HFFc6 (cell line): ENCODE measurements around the gene EMCN. TPM values are rescaled to one million over a fixed set of nuclear protein-coding genes. Genes with fewer than 3 reads are reported as not detected.
A peak's percentile ranks its signal among the peaks of the same experiment; 100 is the strongest.

Experiments
- DNase-seq: peaks from one replicate; pipeline ENCODE4 v3.0.0-alpha.2; 2018
- H3K27ac Mint-ChIP-seq: 2 replicates; pipeline ENCODE4 v1.8.0; 2020; ENCODE audit warnings: mild to moderate bottlenecking, mixed read lengths
- H3K27me3 Mint-ChIP-seq: 2 replicates; pipeline ENCODE4 v1.8.0; 2021; ENCODE audit warnings: mild to moderate bottlenecking, moderate library complexity, mixed read lengths; ENCODE audit not compliant: insufficient read depth
- H3K36me3 Mint-ChIP-seq: 2 replicates; pipeline ENCODE4 v1.8.0; 2021; ENCODE audit warnings: low read depth, mixed read lengths
- H3K4me1 Mint-ChIP-seq: 2 replicates; pipeline ENCODE4 v1.8.0; 2020; ENCODE audit warnings: low read depth, mixed read lengths
- H3K4me3 Mint-ChIP-seq: 2 replicates; pipeline ENCODE4 v1.8.0; 2020; ENCODE audit warnings: mild to moderate bottlenecking, moderate library complexity, mixed read lengths
- H3K9me3 Mint-ChIP-seq: 2 replicates; pipeline ENCODE4 v1.8.0; 2020; ENCODE audit warnings: mild to moderate bottlenecking, mixed read lengths
- CTCF ChIP-seq: fragments of 200-600 bp; sonication (generic); IDR thresholded peaks from 2 replicates; pipeline ENCODE4 v1.5.0; 2021; ENCODE audit warnings: antibody characterized with exemption, mild to moderate bottlenecking
- long read RNA-seq: library from polyadenylated mRNA; unstranded; transcript quantifications from one replicate; pipeline ENCODE4 v2.0.0, GENCODE V29; 2019
- total RNA-seq, 6 experiments: library from RNA; stranded (reverse); fragmentation: NEBNext Ultra II Directional; extraction: Animal tissue kit (Norgen Biotek cat#: 25700); gene quantifications; 2 replicates in 1 of 6; 3 replicates in 5 of 6; pipeline ENCODE4 v1.2.3, GENCODE V29; 2021

The EMCN gene
- total RNA-seq, result under 1 TPM; 0.07 to 0.66 (median 0.47) TPM
- long read RNA-seq, result 0 reads

GRCh38 chr4:100517864-100518341, at the start of gene EMCN:
Gene EMCN, minus strand, starts transcription at chr4:100518022. Its CDS starts 108 bp downstream, at chr4:100517914.
- Mint-ChIP-seq H3K4me1 (peaks cover 55% of the 10 kb centered on the region), H3K36me3 (peaks cover 6% of the 10 kb centered on the region; the same call in 1 of the 2 replicates), H3K27ac (no peak within 1 kb of the TSS), H3K9me3 (no peaks in the 10 kb centered on the region), H3K27me3 (peaks cover 2% of the 10 kb centered on the region; the same call in 1 of the 2 replicates), H3K4me3 (peak within 1 kb of the TSS; percentile 14; the same call in 1 of the 2 replicates)
- TF ChIP-seq CTCF, result no peak
- no peak for DNase-seq

- H3K27me3 Mint-ChIP-seq, result no peaks in the 10 kb centered on the region
- peak overlapping the region; percentile 38; the same call in 1 of the 2 replicates for H3K4me3 Mint-ChIP-seq
- no peaks in the 10 kb centered on the region for H3K36me3 Mint-ChIP-seq
- TF ChIP-seq CTCF, result no peak
- H3K4me1 Mint-ChIP-seq, result no peaks in the 10 kb centered on the region; the same call in 1 of the 2 replicates
- no peak for DNase-seq
- H3K27ac Mint-ChIP-seq, result no peak overlapping the region
- H3K9me3 Mint-ChIP-seq, result no peaks in the 10 kb centered on the region
Measured at GRCh38 chr4:100566396-100566795, 48.6 kb upstream of the EMCN start.

- no peaks in the 10 kb centered on the region for H3K36me3 Mint-ChIP-seq
- no peak overlapping the region for H3K4me3 Mint-ChIP-seq
- H3K27ac Mint-ChIP-seq, result no peak overlapping the region
Measured at GRCh38 chr4:100557306-100557705, 39.5 kb upstream of the EMCN start.

GRCh38 chr4:100555611-100556337, 38.0 kb upstream of the EMCN start:
- H3K27ac Mint-ChIP-seq, result no peak overlapping the region
- H3K4me1 Mint-ChIP-seq, result no peaks in the 10 kb centered on the region
- no peak for TF ChIP-seq CTCF
- no peaks in the 10 kb centered on the region for H3K27me3 Mint-ChIP-seq
- no peaks in the 10 kb centered on the region for H3K9me3 Mint-ChIP-seq
- DNase-seq, result no peak
- no peak overlapping the region for H3K4me3 Mint-ChIP-seq
- H3K36me3 Mint-ChIP-seq, result no peaks in the 10 kb centered on the region

More at GRCh38 chr4:100557306-100557705, 39.5 kb upstream of the EMCN start:
- no peak for DNase-seq
- no peaks in the 10 kb centered on the region for H3K27me3 Mint-ChIP-seq
- TF ChIP-seq CTCF, result no peak
- H3K4me1 Mint-ChIP-seq, result no peaks in the 10 kb centered on the region
- H3K9me3 Mint-ChIP-seq, result no peaks in the 10 kb centered on the region

GRCh38 chr4:100548200-100548560, 30.4 kb upstream of the EMCN start:
- Mint-ChIP-seq H3K4me1 (no peaks in the 10 kb centered on the region), H3K9me3 (no peaks in the 10 kb centered on the region), H3K4me3 (no peak overlapping the region), H3K27ac (no peak overlapping the region), H3K27me3 (no peaks in the 10 kb centered on the region; the same call in 1 of the 2 replicates), H3K36me3 (no peaks in the 10 kb centered on the region)
- no peak for DNase-seq
- TF ChIP-seq CTCF, result no peak
